HepG2 (cell line): ENCODE data around the gene PPP1R3C. TPM values are rescaled to one million over a fixed set of nuclear protein-coding genes. Genes with fewer than 3 reads are reported as not detected.
A peak's percentile ranks its signal among the peaks of the same experiment; 100 is the strongest.

Source experiments
- ATAC-seq: fragments of 200-7000 bp; cut with Tn5 transposase; 3 replicates; pipeline ENCODE4 v1.9.1; 2020; ENCODE audit warnings: mild to moderate bottlenecking, moderate library complexity
- BruUV-seq: library from RNA; stranded (reverse); fragments of 400-500 nt; replicated peaks from 2 replicates; lab custom pipeline; 2021; lab: Mats Ljungman, UMichigan
- CTCF ChIA-PET: fragments of 300-600 bp; formaldehyde crosslinking; extraction: SDS; loops from one replicate; lab custom pipeline; 2021; ENCODE audit warnings: low total read pairs, inconsistent platforms, low intra/inter-chr PET ratio; lab: Yijun Ruan, JAX
- POLR2A ChIA-PET: fragments of 350-600 bp; sonication (Branson Sonifier 250); formaldehyde crosslinking; loops from one replicate; lab custom pipeline; 2020; ENCODE audit warnings: antibody characterized with exemption, inconsistent platforms; lab: Yijun Ruan, JAX
- DNase-seq: peaks from one replicate; pipeline ENCODE4 v3.0.0-alpha.2; 2015; ENCODE audit warnings: low spot score
- FAIRE-seq: peaks from 3 replicates; lab custom pipeline; 2011; peaks lifted over from hg19 to GRCh38; lab: Jason Lieb, UNC
- H2AFZ ChIP-seq: one replicate; pipeline ENCODE4 v1.6.1; 2011; ENCODE audit warnings: low read length, inconsistent platforms
- H3K27ac ChIP-seq: fragments of 300-600 bp; 3 replicates; pipeline ENCODE4 v1.8.0; 2011; ENCODE audit warnings: mixed run types, mild to moderate bottlenecking, mixed read lengths, low read length, inconsistent platforms; ENCODE audit not compliant: insufficient read depth; ENCODE audit errors: extremely low read length
- H3K27me3 ChIP-seq, 2 experiments: fragments of 200-600 bp in 1 of 2; 2 replicates in 1 of 2; 3 replicates in 1 of 2; pipeline versions ENCODE4 v1.6.0 to v1.8.0; 2011; ENCODE audit warnings: low read length in 2 of 2, mild to moderate bottlenecking in 2 of 2, moderate library complexity in 2 of 2, inconsistent platforms in 1 of 2; ENCODE audit not compliant: insufficient read depth in 2 of 2, control insufficient read depth in 1 of 2
- H3K36me3 ChIP-seq, 2 experiments: fragments of 200-600 bp in 1 of 2; replicated peaks in 1 of 2; 2 replicates in 1 of 2; 3 replicates in 1 of 2; pipeline versions ENCODE4 v1.5.1 to v1.8.0; 2011; ENCODE audit warnings: low read length in 2 of 2, inconsistent platforms in 1 of 2; ENCODE audit not compliant: insufficient read depth in 2 of 2, control insufficient read depth in 1 of 2
- H3K4me1 ChIP-seq: 2 replicates; pipeline ENCODE4 v1.5.1; 2012; ENCODE audit warnings: low read length, inconsistent platforms; ENCODE audit not compliant: insufficient read depth
- H3K4me2 ChIP-seq: 2 replicates; pipeline ENCODE4 v1.6.0; 2011; ENCODE audit warnings: low read depth, low read length, inconsistent platforms
- H3K4me3 ChIP-seq, 3 experiments: fragments of 200-600 bp in 1 of 3; sonication (generic), shearing (Covaris generic) in 1 of 3; replicated peaks in 1 of 3; 2 replicates each; pipeline ENCODE4 v1.5.1; 2011 to 2016; ENCODE audit warnings: low read length in 3 of 3, inconsistent platforms in 2 of 3, low read depth in 2 of 3, mild to moderate bottlenecking in 2 of 3, control low read depth in 1 of 3, mixed read lengths in 1 of 3; ENCODE audit not compliant: insufficient read depth in 1 of 3
- H3K79me2 ChIP-seq: one replicate; pipeline ENCODE4 v1.6.1; 2011; ENCODE audit warnings: low read length, inconsistent platforms; ENCODE audit not compliant: insufficient read depth
- H3K9ac ChIP-seq: 2 replicates; pipeline ENCODE4 v1.6.0; 2011; ENCODE audit warnings: mild to moderate bottlenecking, low read depth, low read length, inconsistent platforms; ENCODE audit not compliant: insufficient read depth
- H3K9me3 ChIP-seq: 2 replicates; pipeline ENCODE4 v1.5.1; 2012; ENCODE audit warnings: mild to moderate bottlenecking, low read length
- H4K20me1 ChIP-seq: 2 replicates; pipeline ENCODE4 v1.6.0; 2011; ENCODE audit warnings: inconsistent platforms, mild to moderate bottlenecking, low read length, moderate library complexity; ENCODE audit not compliant: insufficient read depth
- HOXA7 ChIP-seq: sonication (generic); formaldehyde crosslinking; IDR thresholded peaks from 2 replicates; pipeline ENCODE4 v1.8.1; 2022; ENCODE audit warnings: mild to moderate bottlenecking, missing genetic modification reagents, moderate library complexity
- RERE ChIP-seq: IDR thresholded peaks from 2 replicates; pipeline ENCODE4 v1.6.1; 2016; ENCODE audit warnings: low read depth, missing genetic modification reagents, missing compliant biosample characterization
- SMAD3 ChIP-seq: sonication (generic); formaldehyde crosslinking; IDR thresholded peaks from 2 replicates; pipeline ENCODE4 v1.4.0; 2020; ENCODE audit warnings: missing genetic modification reagents
- SOX13 ChIP-seq, 3 experiments: fragments of 450-650 bp in 1 of 3; sonication (generic) in 1 of 3; formaldehyde crosslinking in 1 of 3; IDR thresholded peaks in 2 of 3; conservative IDR thresholded peaks in 1 of 3; 2 replicates each; pipeline versions ENCODE4 v1.5.0 to v1.6.1; 2016 to 2020; ENCODE audit warnings: antibody characterized with exemption in 1 of 3, mild to moderate bottlenecking in 1 of 3, missing compliant biosample characterization in 1 of 3, missing genetic modification reagents in 1 of 3, moderate library complexity in 1 of 3
- SOX5 ChIP-seq: IDR thresholded peaks from 2 replicates; pipeline ENCODE4 v1.6.1; 2016; ENCODE audit warnings: borderline replicate concordance
- USF2 ChIP-seq, 2 experiments: sonication (generic) in 1 of 2; formaldehyde crosslinking in 1 of 2; IDR thresholded peaks; 2 replicates each; pipeline versions ENCODE4 v1.5.1 to v1.6.1; 2011 to 2020; ENCODE audit warnings: borderline replicate concordance in 1 of 2, low read depth in 1 of 2, low read length in 1 of 2, mild to moderate bottlenecking in 1 of 2, missing genetic modification reagents in 1 of 2, moderate library complexity in 1 of 2
- WGBS: methylation state at CpG from one replicate; pipeline ENCODE4 v1.1.6; 2017; ENCODE audit warnings: low lambda C conversion rate; 5-methylcytosine and 5-hydroxymethylcytosine counted together
- in situ Hi-C: cut with HindIII; loops from 2 replicates; pipeline ENCODE4 v1.10.0; 2017; ENCODE audit warnings: low pct_unique_long_range_greater_than_20kb; ENCODE audit not compliant: extremely low pct_ligation_motif_present
- intact Hi-C: fragments of 100-400 bp; cut with micrococcal nuclease; formaldehyde crosslinking; loops from one replicate; pipeline ENCODE4 v1.10.0; 2022; ENCODE audit not compliant: unreplicated experiment
- polyA plus RNA-seq, 8 experiments: library from polyadenylated mRNA; depleted of rRNA in 3 of 8; stranded (reverse) in 7 of 8; unstranded in 1 of 8; fragments of >200 nt; fragmentation: Illumina TruSeq in 4 of 8; extraction: Trizol in 4 of 8; gene quantifications; 2 replicates each; pipeline versions ENCODE4 v1.2.1 to v1.2.3, GENCODE V29; 2011 to 2016; ENCODE audit warnings: low read depth in 4 of 8, missing spikeins in 1 of 8, mixed read lengths in 1 of 8; ENCODE audit not compliant: insufficient read depth in 1 of 8
- total RNA-seq, 5 experiments: library from RNA; depleted of rRNA; stranded (reverse); fragments of >200 nt; fragmentation: Illumina TruSeq; extraction: Trizol; gene quantifications; 2 replicates each; pipeline ENCODE4 v1.2.3, GENCODE V29; 2016; ENCODE audit warnings: low read depth in 1 of 5

The PPP1R3C gene
- total and polyA plus RNA-seq, 2 of the 13 experiments (the other 11 are each of a cell fraction or from before 2014, with no cell fraction given): 13.3 to 14.8 TPM

- TF ChIP-seq SOX13 (IDR thresholded peaks at IDR 0.05) (no peak), SOX13 (CRISPR knock-in tag; conservative IDR thresholded peaks at IDR 0.05 in 1 of 2, IDR thresholded peaks at IDR 0.05 in 1 of 2) (peak in 1 of 2 experiments; percentile 15; a peak in 1 of 4 replicates), USF2 (IDR thresholded peaks at IDR 0.05; ENCODE audit: low read depth, low read length) (no peak), USF2 (CRISPR knock-in tag; IDR thresholded peaks at IDR 0.05; ENCODE audit: borderline replicate concordance) (no peak), SOX5 (CRISPR knock-in tag) (peak; percentile 31; the same call in 1 of the 2 replicates), HOXA7 (CRISPR knock-in tag) (no peak), SMAD3 (CRISPR knock-in tag) (no peak), RERE (no peak)
- TF ChIP-seq, all 625 proteins: peak for 2
- no peaks in the 10 kb centered on the region for H4K20me1 ChIP-seq
- peaks cover 37% of the 10 kb centered on the region for H3K4me1 ChIP-seq
- CTCF ChIA-PET: no interaction called here
- H2AFZ ChIP-seq: no peak overlapping the region
- POLR2A ChIA-PET: interaction anchor here (1.3 kb wide), 1 partner anchor 41 kb away, joined by 4 read pairs; the partner anchor contains the start of gene PPP1R3C
- 5% methylated on average over 10 of the region's 10 CpGs for WGBS
- H3K79me2 ChIP-seq: no peaks in the 10 kb centered on the region
- peak overlapping the region; percentile 43 for H3K4me2 ChIP-seq
- no peaks in the 10 kb centered on the region for H3K36me3 ChIP-seq
- peak; percentile 53 for ATAC-seq
- BruUV-seq: no TSS peak
- no peak for DNase-seq
- FAIRE-seq: no peak
- H3K9me3 ChIP-seq: no peaks in the 10 kb centered on the region
- intact Hi-C loops (no loop called here), in situ Hi-C loops (no loop called here)
- peaks cover 0 to 21% of the 10 kb centered on the region in 2 experiments; a peak in 2 of 5 replicates for H3K27me3 ChIP-seq
- no peak overlapping the region for H3K4me3 ChIP-seq
- H3K9ac ChIP-seq: no peak overlapping the region
- H3K27ac ChIP-seq: no peak overlapping the region
Observed at GRCh38 chr10:91590904-91591796, 41.7 kb downstream of the PPP1R3C start.
